ENCODE measurements around the gene ARHGAP10.

The ARHGAP10 gene

GRCh38 chr4:148110169-148110568 is 378.3 kb downstream of the ARHGAP10 start:
- no peak overlapping the region for H3K4me3 ChIP-seq (ENCODE audit: low read depth, low read length)
- TF ChIP-seq CTCF (IDR thresholded peaks at IDR 0.05; ENCODE audit: low read depth, low read length), result no peak

- TF ChIP-seq CTCF (IDR thresholded peaks at IDR 0.05; ENCODE audit: low read depth, low read length), result no peak
- H3K4me3 ChIP-seq (ENCODE audit: low read depth, low read length), result no peak overlapping the region
Observed at GRCh38 chr4:148112231-148112982, 380.5 kb downstream of the ARHGAP10 start.

DNA sequence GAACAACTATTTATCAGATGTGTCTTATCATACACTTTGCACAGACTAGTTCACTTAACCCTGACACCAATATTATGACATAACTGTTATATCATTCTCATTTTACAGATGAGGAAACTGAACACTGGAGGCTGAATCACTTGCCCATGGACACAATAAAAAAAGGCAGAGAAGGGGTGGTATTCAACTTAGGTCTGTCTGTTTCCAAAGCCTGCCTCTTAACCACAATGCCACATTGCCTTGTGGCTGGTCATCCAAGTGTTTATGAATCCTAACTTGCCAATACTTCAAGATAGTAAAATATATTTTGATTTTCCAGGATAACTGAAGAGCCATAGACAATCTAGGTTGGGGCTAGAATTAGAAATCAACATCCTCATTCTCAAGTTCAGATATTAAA is 382.5 kb downstream of the ARHGAP10 start:
- H3K4me3 ChIP-seq (ENCODE audit: low read depth, low read length), result no peak overlapping the region
- no peak for TF ChIP-seq CTCF (IDR thresholded peaks at IDR 0.05; ENCODE audit: low read depth, low read length)

DNA sequence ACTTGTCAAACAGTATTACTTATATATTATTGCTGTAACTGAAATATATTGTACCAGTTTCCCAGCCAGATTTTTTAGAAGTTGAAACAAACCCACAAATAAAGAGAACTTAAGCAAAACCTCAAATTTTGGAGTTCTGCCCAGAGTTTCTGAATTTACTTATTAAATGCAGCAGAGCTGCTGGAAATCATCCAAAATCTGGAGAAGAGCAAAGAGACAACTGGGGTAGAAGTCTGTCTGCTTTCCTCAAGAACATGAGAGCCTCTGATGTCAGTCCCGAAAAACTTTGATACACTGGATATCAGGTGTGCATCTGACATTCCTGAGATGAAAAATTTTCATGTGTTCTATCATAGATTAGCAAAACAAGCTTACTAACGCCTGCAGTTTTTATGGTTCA is 384.4 kb downstream of the ARHGAP10 start:
- no peak overlapping the region for H3K4me3 ChIP-seq (ENCODE audit: low read depth, low read length)
- TF ChIP-seq CTCF (IDR thresholded peaks at IDR 0.05; ENCODE audit: low read depth, low read length), result no peak

DNA sequence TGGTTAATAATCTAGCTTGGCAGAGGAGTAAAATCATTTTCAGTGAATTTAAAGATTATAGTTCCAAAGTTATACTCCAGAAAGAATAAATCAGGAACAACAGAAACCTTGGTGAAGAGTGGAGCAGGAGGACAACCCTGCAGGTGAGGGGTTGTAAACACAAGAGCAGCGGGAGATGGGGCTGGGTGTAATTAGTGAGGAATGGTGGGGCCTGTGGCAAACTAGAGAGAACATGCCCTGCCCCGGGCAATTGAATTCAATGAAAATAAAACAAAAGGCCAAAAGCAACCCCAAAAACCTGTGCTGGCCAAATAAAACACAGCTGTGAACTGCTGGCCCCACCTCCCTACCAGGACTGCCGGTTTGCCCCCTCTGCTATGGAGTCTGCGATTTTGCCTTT is 385.1 kb downstream of the ARHGAP10 start:
- TF ChIP-seq CTCF (IDR thresholded peaks at IDR 0.05; ENCODE audit: low read depth, low read length), result no peak
- no peak overlapping the region for H3K4me3 ChIP-seq (ENCODE audit: low read depth, low read length)

GRCh38 chr4:148118179-148118578 is 386.3 kb downstream of the ARHGAP10 start:
- no peak overlapping the region for H3K4me3 ChIP-seq (ENCODE audit: low read depth, low read length)
- no peak for TF ChIP-seq CTCF (IDR thresholded peaks at IDR 0.05; ENCODE audit: low read depth, low read length)

GRCh38 chr4:148118633-148119032 is 386.7 kb downstream of the ARHGAP10 start:
- no peak overlapping the region for H3K4me3 ChIP-seq (ENCODE audit: low read depth, low read length)
- no peak for TF ChIP-seq CTCF (IDR thresholded peaks at IDR 0.05; ENCODE audit: low read depth, low read length)
